GM18517 (cell line): ENCODE data around the gene PNLIPRP2.

Source experiments
- ATAC-seq: cut with Tn5 transposase; IDR thresholded peaks from one replicate; pipeline ENCODE4 v1.9.1; 2021; ENCODE audit warnings: mild to moderate bottlenecking, moderate library complexity; ENCODE audit not compliant: unreplicated experiment

The PNLIPRP2 gene

DNA sequence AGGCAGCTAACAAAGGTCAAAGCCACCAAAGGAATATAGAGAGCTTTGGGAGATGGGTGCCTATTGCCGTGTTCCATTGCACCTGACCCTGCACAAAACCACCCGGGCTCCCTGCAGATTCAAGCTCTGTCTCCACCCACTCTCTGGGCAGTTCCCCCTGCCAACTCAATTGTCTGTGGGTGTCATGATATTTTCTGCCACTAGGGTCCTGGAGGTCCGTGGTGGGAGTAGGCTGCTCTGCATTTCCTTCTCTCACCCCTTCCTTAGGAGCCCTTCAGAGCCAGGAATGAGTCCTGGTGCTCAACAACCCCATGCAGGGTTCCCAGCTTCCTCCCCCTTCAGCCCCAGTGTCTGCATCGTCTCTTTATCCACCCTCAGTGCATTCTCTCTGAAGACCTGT is 34.1 kb downstream of the PNLIPRP2 start:
- no peak for ATAC-seq

DNA sequence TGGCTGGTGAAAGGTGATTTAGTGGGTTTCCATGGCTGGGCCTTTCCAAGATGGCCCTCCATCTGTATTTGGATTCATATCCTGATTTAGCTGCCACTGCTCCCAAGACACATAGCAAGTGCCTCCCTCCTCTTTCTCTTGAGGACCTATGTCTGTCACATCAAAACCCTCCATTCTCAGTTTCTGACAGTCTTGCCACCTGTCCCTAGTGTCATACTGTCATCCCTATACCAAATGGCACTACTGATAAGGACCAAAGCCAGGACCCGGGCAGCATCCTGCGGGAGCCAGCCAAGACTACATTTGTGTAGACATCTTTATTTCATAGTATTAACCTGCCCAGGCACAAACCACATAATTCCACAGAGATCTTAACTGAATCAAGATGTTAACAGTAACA is 34.8 kb downstream of the PNLIPRP2 start:
- no peak for ATAC-seq

DNA sequence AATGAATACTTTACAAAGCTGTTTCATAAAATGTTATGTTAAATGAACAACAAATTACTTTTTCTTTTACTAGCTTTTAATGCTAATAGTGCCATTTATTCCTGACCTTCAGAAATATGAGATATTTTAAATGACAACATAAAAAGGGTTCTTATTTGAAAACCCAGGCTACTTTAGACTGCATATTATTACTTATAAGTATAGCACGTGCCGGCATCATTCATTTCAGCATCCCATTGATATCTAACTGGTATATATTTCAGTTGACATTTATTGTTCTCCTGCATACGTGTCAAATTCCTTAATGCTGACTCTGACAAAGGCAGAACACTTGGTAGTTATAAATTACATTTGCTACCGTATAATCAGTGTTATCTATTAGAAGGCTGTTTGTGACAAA is 35.3 kb downstream of the PNLIPRP2 start:
- ATAC-seq, result no peak

DNA sequence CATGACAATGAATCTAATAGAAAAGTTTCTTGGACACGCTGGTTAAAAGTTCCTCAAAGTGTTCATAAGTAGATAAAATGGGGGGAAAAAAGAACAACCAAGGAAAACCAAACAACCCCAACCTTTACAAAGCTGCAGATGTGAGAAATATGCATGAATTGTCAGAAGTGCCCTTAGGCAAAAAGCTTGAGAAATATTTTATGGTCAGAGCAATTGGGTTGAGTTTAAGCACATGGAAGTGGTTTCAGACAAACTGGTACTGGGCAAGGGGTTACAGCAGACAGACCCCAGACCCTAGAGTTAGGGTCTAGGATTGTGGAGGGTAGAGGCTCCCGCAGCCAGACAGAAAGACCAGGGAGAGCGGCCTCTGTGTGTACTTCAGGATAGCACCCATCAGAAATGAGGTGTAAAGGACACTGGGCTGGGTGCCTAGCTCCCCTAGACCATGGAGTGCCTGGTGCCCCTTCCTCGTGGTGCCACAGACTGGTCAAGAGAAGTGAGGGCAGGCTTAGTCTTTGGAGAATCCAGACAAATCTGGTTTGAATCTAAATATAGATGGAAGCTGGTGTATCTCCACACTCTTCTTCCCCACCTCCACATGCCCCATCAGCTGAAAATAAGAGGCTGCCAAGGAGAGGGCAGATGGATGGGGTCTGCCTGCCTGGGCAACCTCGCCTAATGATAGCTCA is 37.3 kb downstream of the PNLIPRP2 start:
- ATAC-seq, result no peak

DNA sequence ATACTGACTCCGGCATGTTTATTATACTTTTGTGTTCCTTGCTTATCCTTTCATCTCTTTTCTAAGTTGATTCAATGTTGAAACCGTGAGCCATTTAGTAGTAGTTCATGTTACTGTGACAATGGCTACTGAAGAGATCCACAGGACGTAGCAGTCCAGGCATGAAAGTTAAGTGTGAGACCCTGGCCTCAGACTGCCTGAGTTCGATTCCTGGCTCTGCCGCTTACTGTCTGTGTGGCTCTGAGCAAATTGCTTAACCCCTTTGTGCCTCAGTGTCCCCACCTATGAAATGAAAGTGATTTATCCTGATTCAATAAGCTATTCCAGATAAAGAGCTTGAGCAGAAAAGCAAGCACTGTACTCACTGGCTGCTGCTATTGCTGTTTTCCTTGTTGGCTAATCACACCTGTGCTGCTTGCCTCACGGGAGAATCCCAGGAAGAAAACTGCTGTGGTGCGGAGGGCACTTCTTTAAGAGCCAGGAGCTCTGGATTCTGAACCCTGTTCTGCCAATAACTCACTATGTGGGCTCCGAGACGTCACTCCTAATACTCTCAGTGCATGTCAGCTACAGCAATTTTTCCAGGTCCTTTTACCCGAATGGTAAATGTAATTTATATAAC is 38.4 kb downstream of the PNLIPRP2 start:
- ATAC-seq, result no peak

DNA sequence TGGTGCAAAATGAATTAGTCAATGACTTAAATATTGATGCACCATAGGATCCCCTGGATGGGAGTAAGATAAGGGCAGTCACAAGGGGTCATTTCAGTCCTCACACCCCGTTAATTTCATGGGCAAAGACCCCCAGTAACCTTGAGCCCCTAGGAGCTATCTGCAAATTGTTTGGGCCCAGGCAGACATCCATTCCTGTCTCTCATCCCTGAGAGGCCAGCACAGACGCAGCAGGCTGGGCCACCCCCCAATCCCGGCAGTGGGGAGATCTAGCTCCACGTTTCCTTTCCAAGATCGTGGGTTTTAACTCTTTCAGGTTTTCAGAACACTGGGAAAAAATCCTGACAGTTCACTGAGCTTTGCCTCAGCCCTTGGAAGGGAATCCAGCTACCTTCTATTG is 40.1 kb downstream of the PNLIPRP2 start:
- no peak for ATAC-seq

DNA sequence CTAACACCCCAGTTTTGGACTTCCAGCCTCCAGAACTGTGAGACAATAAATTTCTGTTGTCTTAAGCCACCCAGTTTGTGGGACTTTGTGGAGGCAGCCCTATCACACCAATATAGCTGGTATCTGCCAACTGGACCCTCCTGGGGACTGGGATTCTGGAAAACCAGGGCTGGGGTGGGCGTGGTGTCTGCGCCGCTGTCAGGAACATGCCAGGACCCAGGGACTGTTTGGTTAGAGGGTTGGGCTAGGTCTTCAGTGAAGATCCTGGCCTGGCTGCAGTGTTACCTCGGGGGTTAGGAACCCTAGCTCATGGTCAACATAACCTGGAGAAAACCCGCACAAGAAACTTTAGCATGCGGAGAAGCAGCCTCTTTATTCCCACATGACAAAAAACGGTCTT is 42.6 kb downstream of the PNLIPRP2 start:
- no peak for ATAC-seq

DNA sequence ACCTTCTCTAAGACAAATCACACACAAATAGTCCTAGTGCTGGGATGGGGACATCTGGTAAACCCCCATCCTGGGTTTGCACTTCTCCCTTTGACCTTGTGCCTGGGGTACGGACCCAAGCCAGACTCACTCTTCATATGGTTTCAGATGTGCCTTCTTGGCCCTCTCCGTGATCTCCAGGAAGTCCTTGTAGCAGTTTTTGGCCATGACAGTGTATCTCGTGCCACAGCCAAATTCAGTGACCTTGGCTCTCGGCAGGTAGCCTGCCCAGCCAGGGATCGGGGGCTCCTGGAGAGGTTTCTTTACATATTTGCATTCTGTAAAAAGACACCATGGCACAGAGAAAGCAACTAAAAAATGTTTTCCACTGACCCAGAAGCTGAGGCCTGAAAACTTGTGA is 43.9 kb downstream of the PNLIPRP2 start:
- ATAC-seq, result no peak

DNA sequence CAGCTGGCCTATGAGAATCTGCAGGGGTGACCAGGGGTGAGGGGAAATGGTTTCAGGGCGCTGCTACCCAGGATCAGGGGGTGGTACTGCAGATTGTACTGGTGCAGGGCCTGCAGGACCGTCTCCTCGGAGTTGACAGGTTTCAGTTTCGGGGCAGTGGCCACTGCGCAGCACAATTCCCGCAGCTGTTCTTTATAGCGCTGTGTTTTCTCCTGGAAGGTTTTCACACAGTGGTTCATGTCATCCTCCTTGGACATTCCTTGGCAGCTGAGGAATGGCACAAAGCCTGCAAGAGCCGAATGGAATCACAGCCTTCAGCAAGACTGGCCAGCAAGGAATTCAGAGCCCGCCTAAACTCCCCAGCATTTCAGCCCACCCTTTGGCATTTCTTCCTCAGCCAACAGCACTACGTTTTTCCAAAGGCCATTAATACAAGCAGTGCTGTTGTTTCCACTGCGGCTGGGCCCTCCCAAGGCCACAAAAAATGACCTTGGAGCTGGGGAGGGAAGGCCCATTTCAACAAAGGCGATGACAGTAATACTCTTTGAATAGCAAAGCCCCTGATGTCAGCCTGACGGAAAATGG is 44.9 kb downstream of the PNLIPRP2 start:
- ATAC-seq, result no peak

DNA sequence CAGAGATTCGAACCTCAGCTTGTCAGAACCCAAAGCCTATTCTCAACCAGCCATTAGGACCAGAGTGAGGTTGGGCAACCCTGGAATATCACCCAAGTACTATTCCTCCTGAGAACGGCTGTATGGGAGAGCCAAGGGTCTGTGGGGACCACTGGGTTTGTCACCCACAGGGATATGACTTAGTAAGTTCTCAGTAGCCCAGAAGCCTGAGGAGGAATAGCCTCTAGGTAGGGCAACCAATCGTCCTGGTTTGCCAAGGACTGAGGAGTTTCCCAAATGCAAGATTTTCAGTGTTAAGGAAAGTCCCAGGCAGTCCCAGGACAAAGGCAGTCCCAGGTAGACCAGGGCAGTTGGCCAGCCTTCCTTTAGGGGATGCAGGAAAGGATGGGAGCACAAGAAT is 46.7 kb downstream of the PNLIPRP2 start:
- ATAC-seq, result no peak

DNA sequence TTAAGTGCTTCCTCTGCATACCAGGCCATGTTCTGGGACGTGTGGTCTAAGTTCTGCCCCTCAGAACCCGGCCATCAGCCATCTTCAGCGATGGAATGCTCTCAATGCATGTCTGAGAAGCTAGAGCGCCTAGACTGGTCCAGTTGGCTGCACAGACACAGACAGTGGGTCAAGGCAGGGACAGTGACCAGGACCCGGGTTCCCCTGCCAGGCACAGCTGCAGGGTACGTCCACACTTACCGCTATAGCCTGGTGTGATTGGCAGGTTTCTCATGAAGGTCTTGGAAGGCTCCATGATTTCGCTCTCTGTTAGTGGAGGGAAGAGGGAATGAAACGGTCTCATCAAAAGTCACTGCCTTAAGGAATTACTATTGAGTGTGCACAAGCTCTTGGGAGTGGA is 47.3 kb downstream of the PNLIPRP2 start:
- ATAC-seq, result no peak

DNA sequence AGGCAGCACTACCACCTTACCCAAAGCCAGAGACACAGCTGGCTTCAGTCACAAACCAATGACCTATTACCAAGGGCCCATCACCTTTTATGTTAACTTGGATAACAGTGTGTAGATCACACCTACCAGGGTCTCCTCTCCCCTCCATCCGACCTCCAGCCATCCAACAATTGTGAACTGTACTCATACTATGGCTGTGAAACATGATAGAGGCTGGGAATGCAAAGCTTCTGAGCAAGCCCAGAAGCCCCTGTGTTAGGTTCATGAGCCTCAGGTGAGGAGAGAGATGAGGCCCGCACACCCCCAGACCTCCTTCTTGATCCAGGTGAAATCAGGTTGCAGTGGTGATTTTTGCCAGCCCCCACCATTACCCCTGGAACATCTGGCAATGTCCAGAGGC is 47.7 kb downstream of the PNLIPRP2 start:
- ATAC-seq, result no peak

DNA sequence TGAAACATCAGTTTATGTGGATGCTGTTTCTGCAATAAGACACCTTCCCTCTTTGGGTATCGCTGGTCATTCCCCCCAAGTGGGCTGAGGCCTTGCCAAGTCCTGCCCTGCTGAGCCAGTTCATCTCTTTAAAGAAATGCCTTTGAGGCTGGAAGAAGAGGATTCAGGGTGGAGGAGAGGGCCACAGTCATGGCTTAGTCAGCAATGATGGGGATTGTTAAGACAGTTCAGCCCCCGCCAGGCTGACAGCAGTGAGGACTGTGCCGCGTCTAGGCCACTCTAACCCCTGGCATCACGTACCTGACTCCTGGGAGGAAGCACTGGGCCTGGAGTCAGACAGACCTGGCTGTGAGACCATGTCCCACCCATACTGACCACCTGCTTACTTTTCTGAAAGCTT is 48.3 kb downstream of the PNLIPRP2 start:
- ATAC-seq, result no peak

DNA sequence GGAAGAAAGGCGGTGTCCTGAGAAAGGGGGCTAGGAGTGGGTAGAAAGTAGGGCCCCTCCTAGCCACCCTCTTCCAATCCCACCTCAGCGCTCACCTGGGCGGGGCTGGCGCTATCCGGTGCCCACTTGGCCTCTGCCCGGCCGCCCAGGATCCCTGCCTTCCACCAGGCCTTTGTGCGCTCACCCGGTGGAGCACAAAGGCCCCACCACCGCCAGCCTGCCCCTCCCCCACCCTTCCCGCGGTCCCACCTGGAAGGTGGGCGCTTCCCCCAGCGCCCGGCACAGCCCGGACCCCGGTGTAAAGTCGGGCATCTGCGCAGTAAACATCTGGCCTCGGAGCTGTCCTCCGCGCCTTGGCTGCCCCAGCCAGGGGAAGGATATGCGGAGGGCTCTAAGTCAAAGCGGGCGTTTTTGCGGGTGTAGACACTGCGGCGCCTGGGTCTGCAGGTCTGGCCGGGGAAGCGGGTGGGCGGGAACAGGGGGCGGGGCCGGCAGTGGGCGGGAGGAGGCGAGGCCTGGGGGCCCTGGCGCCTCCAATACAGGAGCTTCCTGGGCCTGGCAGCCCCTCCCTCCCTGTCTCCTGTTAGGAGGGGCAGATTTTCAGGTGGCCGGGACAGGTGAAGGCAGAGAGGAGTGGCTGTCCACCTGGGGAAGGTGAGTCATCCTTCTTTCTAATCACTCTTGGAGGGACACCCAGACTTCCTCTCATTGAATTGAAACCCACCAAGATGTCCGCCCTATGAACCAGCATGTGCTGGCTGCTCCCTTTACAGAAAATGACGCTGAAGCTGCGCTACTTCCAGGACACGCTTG is 49.3 kb downstream of the PNLIPRP2 start:
- ATAC-seq, result no peak

DNA sequence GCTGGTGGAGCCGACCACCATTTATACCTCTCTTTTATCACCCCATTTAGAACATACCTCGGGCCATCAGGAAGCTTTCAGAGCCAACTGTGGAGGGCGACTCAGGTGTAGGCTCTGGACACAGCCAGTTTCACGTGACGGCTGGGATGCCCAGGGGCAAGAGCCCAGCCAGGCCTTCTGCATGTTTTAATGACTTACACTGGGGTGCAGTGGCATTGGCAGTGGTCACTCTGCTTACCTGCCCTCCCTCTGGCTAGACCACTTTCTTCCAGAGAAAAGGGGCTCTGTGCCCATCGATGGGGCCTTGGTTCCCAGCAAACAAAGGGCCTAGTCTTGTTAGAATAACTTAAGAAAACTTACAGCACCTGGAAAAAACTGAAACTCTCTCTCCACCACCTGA is 50.0 kb downstream of the PNLIPRP2 start:
- no peak for ATAC-seq

DNA sequence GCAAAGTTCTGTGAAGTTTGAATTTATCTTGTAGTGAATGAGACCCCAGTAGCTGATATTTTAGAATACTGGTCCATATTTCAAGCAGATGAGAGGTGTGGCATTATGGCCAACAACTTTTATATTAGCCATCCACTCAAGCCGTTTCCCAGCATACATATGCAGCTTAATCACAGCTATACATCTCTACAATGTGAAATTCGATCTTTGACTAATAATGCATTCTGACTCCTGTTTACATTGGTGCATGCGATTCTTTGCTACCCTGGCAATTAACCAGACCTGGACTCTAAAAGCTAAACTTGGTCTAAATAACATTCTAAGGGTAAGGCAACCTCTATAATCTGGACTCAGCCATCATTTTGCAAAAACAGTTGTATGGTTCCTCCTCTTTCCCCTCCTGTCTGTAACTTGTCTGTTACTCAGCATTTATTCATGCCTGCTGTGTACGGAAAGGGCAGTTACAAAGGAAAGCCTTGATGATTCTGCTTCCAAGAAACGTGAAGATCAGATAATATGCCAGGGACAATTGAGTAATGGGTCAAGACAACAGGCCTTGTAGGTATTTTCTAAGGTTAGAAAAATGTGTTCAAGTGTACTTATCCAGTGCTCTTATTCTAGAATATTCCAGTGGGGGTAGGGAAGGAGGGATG is 50.6 kb downstream of the PNLIPRP2 start:
- no peak for ATAC-seq

DNA sequence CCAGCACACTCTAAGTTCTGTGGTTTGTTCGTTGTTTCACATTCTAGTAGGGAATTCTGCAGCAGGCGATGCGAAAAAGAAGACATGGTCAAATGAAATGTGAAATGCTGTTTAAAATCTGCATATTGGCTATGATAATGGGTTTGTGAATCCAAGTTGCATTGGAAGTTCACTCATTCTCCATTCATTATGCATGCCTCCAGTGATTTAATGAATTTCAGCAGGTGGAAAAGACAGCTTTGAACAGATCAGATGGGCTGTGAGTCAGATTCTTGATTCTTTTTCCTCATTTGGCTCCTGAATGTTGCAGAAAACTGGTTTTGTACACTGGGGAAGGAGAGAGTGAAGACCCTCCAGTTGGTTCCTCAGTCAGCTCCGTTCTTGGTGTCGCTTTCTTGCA is 52.1 kb downstream of the PNLIPRP2 start:
- ATAC-seq, result no peak

DNA sequence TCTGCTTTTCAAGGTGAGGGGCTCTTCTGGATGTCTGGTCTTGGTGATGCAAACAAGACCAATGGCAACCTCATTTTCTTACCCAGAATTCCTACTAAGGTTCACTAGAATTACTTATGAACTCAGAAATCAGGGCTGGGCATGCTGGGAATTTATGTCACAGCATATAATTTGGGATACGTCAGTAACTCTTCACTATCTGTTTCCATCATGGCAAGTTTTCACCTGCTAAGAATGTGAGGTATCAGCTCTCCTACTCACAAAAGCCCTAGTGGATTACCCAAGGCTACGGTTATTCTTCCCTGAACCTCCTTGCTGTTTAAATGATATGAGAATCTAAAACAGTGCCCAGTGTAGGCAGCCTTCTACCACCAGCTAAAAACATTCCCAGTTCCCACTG is 53.1 kb downstream of the PNLIPRP2 start:
- ATAC-seq, result no peak

DNA sequence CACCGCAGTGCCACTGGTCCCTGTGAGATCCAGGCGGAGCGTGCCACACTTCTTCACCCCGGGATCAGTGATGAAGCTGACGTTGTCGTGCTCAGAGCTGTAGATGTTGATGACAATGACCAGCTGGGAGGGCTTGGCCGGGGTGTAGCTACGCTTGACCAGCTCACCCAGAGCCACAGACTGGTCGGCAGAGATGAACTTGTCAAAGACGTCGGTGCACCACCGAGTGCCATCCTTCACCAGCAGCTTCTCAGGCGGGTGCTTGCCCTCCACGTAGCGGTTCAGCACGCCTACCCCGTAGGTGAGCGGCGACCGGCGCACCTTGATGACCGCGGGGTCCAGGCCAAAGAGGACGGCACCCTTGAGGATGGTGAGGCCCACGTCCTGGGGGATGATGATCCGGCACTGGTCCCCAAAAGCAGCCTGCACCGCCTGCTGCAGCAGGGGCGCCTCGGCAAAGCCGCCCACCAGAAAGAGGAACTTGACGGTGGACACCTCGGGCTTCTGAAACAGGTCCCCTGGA is 54.2 kb downstream of the PNLIPRP2 start:
- ATAC-seq, result no peak

DNA sequence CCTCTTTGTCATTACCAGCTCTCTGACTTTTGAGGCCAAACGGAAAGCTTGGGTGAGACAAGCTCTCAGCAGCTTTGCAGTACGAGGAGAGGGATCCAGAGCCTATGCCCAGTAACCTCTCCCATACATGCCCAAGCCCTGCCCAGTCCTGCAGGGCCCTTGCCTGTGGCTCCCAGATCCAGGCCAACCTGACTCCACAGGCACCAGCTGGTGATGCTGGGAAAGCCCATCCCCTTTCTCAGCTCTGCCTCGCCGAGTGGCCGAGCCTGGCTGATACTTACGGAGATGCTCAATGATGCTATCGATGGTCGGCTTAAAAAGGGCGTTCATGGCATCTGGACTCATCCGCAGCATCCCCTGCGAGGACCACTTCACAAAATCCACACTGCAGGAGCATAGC is 55.4 kb downstream of the PNLIPRP2 start:
- ATAC-seq, result no peak

DNA sequence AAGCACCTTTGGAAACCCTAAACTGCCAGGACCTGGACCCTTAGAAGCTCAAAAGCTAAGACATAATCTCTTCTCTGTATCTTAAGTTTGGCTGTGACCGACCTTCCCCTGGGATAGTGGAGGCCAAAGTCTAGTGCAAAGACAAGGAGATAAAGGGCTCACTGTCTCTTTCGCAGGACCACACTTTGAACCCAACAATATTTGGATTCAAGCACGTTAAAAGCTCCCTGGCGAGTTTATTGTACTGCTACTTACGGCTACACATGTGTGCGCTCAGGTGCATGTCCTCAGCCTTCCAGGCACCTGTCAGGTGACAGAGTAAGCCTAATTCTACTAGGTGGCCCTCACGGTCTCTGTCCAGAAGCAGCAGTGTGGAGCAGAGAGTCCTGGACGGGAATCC is 55.9 kb downstream of the PNLIPRP2 start:
- no peak for ATAC-seq
